TTC549 (cell line): ENCODE data around the gene ME3.
"Not testable (repeated sequence)": the region's sequence is repeated elsewhere in the genome, so short reads cannot be mapped to it uniquely, and the experiment has no call there.

Experiments
- FAIRE-seq: peaks from 2 replicates; lab custom pipeline; 2012; peaks lifted over from hg19 to GRCh38; lab: Jason Lieb, UNC

ME3 gene

DNA sequence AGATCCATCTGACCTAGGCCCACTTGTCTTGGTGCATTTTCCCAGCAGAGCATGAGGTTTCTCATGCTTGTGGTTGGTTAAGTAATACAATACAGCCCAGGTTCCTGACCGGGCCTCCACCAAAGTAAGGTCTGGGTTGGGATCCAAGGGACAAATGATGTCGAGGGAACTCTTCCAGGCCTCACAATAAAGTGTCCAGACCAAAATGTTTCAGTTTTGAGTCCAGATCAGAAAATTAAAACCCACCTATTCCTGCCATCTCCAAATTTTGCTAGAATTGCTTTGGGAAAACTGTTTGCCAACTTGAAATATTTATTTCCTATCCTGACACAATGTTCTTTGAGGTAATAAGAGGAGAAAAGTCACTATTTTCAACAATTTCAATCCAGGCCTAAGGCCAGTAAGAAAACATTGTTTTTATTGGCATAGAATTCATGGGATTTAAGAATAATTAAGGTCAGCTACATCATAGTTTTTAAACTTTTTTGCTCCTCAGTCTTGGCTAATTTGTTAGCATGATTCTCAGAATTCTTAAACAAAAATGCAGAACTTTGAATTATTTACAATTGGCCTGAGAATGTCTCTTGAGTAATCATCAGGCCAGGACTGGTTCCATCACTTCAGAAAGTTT lies 51.4 kb downstream of the ME3 start:
- no peak for FAIRE-seq

DNA sequence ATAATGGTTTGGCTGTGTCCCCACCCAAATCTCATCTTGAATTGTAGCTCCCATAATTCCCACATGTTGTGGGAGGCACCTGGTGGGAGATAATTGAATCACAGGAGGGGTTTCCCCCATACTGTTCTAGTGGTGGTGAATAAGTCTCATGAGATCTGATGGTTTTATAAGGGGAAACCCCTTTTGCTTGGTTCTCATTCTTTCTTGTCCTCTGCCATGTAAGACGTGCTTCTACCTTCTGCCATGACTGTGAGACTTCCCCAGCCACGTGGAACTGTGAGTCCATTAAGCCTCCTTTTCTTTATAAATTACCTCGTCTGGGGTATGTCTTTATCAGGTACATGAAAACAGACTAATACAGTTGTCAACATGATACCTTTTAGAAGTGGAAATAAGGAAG lies 53.0 kb downstream of the ME3 start:
- not testable (repeated sequence) for FAIRE-seq

DNA sequence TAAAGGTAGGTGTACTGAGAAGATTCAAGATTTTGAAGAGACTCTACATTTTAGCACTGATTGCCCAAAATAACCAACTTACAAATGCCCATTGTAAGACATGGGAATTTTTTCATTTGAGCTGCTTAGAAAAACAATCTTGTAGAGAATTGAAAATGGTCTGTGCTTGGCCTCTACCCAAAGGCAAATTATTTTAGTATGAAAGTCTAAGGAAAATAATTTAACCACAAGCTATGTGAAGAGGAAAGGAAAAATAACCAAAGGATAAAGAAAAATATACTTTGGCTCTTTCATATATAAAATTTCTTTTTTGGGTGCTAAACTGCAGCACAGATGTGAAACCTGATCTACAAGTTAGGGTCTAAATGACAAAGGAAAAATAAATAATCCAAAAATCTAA lies 54.9 kb downstream of the ME3 start:
- no peak for FAIRE-seq

DNA sequence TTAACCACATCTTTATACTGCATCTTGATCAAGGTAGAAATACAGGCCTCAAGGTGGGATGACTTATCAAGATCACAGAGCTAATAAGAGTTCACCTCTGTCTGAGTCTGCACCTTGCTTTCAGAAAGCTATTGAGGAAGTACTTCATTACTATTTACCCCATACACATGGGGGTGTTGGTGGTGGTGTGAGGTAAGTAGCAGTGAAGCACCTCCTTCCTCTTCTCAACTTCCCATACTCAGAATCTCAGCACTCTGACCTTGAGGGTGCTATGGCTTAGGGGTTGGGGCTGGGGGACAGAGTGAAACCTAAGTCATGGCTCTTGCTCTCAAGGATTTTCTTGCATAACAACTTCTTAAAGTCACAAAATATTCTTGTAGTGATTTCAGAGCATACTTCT lies 56.9 kb downstream of the ME3 start:
- FAIRE-seq, result no peak

DNA sequence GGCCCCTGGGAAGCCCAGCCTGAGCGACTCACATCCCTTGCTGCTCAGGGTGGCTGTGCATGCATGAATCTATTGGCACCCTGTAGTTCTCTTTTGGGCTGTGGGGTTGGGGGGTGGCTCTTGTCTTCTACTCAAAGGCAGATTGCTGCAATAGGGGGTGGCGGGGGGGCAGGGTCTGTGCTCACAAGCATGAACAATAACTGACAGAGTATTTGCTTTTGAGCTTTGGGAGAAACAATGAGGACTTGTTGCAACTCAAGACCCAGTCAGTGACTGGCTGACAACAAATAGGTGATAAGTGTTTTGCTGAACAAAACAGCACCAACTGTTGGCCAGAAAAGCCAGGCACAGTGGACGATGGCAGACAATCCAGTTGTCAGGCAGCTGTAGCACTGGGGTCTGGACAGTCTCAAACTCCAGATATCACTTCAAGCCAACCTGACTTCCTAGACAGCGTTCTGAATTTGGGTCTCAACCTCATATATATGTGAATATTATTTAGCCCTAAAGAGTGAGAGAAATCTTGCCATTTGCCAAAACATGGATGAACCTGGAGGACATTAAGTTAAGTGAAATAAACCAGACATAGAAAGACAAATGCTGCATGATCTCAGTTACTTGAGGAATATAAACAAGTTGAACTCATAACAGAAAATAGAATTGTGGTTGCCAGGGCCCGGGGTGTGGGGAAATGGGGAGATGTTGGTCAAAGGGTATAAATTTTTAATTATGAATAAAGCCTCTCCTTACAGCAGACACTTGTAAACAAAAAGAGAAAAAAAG lies 61.7 kb downstream of the ME3 start:
- FAIRE-seq, result no peak

DNA sequence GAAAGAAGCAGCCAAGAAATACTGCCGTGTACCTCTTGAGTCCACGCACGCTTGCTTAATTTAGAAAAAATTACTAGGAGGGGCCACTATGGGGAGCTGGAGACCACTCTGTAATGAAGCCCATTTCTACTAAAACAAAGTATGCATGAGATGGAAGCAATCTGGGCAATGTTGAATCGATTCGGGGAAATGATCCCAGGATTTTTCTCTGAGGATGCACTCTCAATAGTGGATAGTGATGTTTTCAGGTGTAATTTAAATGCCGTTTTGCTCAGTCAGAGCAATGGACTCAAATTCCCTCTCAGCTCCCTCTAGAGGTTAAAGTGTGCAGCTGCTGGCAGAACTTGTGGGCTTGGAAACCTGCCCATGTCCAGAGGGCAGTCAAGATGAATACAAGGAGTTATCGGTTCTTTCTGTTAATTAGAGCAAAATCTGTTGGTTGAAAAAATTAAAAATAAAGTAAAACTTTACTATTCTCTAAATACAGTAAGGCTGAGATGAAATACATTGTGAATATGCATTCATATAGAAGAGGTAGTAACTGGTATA lies 64.1 kb downstream of the ME3 start:
- peak; percentile 80 for FAIRE-seq

DNA sequence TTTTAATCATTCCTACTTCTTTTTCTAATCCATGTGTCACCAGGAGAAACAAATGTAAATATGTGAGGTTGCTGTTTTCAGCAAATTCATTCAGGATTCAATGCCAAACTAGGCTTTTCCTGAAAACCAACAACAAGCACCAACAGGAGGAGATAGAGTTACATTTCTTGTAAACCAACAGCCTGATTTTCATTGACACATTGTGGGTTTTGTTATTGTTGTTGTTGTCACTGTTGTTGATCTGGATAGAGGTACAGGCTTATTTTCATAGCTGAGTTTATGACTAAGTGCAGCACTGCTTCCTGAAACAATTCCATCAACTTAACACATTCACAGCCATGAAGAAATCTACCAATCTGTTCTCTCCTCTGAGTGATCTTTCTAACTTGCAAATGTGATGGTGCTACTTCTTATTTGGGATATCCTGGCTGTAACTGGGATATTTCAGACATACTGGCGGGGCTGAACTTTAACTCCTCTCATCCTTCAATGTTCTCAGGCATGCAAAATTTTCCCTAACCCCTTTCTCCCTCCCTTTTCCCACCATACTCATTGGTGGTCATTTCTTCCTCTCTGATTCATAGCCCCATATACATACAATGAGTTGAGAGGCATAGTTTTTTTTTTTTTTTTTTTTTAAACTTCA lies 65.5 kb downstream of the ME3 start:
- FAIRE-seq, result no peak

DNA sequence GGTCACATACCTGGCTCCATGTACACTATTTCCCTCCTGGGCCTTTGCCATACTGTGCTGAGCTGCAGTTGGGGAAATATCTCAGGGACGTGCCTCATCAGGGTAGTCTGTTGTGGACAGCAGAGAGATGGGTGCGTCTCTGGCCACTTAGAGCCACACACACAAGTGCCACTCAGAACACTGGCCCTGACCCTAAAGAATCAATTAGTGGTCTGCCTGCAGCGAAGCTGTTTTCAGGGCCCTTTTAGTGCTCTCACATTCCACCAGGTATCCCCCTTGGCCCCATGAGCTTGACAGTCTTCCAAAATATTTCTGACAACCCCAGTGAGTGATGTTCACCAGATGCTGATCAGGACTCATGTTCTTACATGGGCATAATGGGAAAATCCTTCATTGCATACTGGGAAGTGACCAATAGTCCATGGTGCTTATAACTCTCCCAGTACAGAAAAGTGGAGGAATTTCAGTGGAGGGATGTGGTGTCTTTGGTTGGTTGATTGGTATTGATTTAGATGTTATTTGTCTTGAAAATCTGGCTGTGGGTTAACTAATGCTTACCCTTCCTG lies 66.1 kb downstream of the ME3 start:
- FAIRE-seq, result peak; percentile 96

DNA sequence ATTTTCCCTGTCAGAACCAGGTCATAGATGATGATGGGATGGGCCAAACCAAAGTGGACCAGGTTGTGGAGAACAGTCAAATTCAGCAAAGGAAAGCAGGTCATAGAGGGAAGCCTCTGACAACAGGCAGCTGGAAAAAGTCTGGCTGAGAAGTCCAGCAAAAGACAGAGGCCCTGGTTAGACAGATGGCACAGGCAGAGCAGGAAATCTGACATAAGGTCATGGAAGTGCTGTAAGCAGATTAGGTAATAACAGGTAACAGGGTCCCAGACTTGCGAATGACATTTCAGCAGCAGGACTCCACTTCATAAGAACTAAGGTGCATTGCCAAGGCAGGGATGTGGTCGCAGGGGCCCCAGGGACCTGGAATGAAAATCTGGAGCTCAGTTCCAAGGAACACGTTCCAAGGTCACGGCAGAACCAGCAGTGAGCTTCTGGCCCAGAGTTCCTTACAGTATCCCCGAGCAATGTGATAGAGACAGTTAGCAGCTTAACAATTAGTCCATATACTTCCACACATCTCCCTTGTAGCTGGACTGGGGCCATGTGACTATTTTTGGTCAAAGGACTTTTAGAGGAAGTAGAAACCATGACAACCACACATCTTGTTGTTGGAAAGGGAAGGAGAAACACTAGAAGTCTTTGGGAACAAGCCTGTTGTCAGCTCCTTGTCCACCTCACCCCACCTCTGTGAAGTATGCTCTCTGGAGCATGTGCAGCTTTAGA lies 75.4 kb downstream of the ME3 start:
- FAIRE-seq, result no peak

DNA sequence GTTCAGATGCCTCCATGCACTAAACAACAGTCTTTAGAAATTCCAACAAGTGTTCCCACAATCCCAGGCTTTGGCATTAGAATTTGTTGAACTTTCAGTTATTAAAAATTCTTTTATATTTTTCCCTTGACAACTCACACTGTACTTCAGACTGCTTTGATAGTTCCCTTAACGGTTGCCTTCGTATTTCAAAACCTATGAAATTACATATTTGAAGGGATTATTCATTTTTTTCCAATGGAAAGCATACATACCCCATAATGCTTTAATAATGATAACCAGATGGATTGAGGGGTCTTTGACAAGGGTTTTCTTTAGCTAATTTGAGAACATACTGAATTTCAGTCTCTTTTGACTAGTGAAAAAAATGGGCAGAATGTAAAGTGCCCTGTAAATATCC lies 76.5 kb downstream of the ME3 start:
- FAIRE-seq, result no peak

DNA sequence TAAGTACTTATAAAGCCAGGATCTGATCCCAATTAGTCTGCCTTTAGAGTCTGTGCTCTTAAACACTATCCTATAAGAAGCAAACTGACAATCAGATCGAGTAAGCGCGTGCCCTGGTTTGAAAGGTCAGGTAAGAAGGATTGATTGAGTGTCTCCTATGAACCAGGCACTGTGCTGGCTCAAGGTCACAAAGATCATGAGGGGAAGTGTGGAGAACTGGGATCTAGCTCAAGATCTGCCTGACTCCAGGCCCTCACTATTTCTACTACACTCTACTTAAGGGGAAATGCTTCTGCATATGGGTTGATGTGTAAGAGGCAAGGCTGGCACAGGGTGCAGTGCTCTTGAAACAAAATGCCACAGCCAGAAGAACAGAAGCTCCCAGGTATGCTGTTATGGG lies 77.0 kb downstream of the ME3 start:
- FAIRE-seq, result no peak

DNA sequence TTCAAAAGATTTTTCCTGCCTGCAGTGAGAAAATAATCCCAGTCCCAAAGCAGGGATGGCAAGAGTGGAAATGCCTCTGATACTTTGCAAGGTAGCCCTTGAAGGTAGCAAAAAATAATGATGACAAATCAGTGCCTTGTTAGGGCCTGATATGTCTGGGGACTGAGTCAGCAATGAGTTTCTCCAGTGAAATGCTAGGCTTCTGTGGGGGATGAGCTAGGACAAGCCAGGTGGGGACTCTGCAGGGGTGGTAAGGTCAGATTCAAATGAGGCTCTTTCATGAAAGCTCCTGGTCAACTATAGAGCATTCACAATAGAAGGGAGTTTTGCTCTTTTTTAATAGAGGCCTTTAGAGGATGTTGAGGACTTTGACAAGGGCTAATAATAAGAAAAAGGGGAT lies 77.7 kb downstream of the ME3 start:
- FAIRE-seq, result no peak

DNA sequence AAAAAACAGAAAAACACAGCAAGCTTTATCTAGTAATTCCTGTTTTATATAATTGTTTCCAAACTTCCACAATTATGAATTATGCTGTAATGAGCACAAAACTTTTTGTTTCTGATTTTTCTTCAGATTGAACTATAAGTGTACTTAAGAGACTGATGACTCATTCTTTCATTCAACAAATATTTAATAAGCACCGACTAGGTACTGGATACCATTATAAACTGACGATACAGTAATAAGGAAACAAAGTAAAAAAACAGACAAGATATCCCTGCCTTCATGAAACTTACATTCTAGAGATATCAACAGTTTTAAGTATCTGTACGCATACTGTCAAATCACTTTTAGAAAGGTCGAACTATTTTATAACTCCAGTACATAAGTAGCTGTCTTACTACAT lies 78.6 kb downstream of the ME3 start:
- no peak for FAIRE-seq

DNA sequence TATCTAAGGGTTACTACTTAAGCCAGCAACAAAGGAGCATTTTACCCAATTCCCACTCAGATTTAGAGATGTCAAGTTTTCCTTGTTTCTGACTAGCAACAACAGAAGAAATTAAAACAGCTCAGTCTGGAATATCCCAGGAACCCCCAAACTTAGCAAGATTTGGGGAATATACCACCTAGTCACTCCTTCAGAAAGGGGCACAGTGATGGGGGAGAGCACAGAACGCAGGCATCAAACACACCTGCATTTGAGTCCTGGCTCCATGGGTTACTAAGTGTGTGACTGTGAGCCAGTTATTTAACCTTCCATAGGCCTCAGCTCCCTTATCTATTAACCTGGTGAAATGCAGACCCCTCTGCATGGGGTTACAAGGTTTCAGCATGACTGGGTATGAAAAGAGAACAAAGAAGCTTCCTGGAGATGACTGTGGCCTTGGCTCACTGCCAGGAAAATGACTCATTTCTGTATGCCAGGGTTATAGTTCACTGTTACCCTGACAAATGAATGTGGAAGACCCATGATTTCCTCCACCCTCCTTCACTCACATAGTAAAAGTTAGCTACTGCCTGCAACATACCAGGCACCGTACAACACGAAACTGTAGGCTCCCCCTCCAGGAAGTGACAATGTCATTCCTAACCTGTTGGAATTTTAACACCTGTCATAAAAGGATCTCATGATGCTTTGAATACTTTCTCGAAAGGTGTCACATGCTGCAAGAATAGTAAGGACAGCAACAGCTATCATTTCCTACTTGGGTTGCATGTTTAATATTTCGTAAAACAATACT lies 79.6 kb downstream of the ME3 start:
- no peak for FAIRE-seq

DNA sequence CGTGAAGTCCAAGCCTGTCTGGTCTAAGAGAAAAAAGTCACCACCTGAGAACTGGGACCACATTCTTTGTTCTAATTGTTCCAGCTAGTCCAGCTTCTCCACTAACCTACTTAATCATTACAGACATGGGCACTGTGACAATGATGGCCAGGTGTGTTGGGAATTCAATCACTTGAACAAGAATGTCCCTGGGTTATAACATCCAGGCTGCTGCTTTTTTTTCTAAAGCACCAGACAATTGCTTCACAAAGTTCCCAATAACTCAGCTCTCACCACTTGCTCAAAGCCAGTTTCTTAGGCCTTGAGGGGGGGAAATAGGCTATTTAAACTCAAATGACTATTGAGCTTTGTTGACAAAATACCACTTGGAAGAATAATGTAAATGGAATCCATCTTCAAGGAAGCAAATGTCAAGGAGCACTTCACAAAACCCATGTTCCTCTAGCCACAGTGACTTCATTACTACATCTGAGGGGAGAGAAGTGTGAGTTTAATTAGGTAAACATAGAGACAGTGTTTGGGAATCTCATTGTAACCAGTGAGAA lies 80.3 kb downstream of the ME3 start:
- FAIRE-seq, result no peak

DNA sequence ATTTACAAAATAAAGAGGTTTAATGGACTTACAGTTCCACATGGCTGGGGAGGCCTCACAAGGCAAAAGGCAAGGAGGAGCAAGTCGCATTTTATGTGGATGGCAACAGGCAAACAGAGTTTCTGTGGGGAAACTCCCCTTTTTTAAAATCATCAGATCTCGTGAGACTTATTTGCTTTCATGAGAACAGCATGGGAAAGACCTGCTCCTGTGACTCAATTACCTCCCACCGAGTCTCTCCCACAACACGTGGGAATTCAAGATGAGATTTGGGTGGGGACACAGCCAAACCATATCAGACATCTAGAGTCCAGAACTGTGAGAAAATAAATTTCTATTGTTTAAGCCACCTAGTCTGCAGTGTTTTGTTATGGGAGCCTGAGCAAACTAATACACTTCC lies 80.8 kb downstream of the ME3 start:
- no peak for FAIRE-seq

DNA sequence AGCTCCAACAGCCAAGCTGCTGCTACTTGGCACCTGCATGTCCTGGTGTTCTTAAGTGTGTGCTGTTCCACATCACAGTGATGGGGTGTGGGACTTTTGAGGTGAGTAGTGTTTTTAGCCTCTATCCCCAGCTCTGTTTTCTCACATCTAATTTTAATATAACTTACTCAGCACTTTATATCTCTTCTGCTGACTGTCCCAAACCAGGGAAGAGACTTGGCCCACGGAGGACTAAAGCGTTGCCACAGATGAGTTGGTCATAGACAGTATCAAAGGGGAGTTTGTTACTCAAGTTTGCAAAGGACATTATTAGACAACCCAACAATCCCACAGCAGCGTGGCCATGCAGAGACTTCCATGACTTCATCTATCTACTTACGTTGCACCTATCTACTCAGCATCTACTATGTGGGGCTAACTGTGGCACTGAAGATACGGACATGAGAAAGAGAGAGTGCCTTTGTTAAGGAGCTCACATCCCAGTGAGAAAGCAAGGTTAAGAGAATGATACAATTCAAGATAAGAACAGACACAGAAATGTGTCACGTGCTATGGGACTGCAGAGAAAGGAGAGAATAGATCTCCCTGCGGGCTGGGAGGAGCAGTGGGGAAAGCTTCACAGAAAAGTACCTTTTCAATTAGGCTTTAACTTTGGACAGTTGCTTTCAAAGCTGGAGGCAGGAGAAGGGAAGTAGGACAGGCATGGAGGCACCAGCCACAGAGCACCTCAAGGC lies 82.4 kb downstream of the ME3 start:
- no peak for FAIRE-seq

DNA sequence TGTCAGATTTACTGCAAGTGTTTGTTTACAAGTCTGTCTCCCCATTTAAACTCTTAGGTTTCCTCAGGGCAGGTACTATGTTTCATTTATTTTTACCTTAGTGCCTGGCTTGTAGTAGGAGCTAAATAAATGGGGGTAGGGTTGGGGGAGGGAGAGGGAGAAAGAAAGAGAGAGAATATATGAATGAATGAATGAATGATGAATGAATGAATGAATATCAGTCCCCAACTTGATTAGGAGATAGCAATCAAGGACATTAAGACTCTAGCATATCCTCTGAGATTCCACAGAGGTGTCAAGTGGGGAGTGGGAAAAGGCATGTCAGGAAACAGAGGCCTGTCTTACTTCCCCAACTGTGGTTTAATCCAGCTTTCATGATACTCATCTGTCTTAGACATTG lies 83.2 kb downstream of the ME3 start:
- FAIRE-seq, result no peak

DNA sequence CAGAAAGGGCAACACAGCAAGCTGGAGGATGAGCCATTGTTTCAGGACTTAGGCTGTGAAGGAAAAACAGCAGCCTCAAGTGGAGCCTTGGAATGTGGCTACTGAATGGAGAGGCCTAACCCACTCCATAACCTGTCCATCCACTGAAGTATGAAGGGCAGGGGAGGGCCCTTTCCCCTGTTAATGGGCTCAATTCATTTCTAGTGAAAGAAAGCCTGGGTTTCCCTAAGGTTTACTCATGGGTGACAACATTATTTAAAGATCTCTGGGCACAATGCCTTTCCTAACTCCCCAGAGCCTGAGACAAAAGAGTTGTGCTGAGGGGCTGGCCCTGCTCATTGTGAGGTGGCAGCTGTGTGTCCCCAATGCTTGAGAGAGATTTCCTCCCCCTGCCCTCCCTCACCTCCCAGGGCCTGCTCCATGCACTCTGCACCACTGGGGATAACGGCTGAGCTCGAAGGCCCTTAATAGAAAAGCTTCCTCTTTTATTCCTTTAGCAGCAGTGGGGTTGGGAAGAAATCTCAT lies 83.8 kb downstream of the ME3 start:
- no peak for FAIRE-seq
